Vagina (tissue), 2 donors: Measurements from ENCODE around the gene HOXB4.

Experiments used
- CTCF ChIP-seq, 3 experiments: fragments of 450-650 bp in 2 of 3; fragments of 200-600 bp in 1 of 3; sonication (generic) in 1 of 3; IDR thresholded peaks; one replicate each; pipeline ENCODE4 v1.5.1; 2017 to 2019; ENCODE audit warnings: antibody characterized with exemption in 3 of 3, mild to moderate bottlenecking in 2 of 3, moderate library complexity in 2 of 3
- POLR2A ChIP-seq, 2 donors: fragments of 450-650 bp; IDR thresholded peaks; one replicate each; pipeline ENCODE4 v1.6.1; 2017; ENCODE audit warnings: antibody characterized with exemption in 2 of 2, mild to moderate bottlenecking in 2 of 2, moderate library complexity in 2 of 2

GRCh38 chr17:48597528-48597777, 19.3 kb upstream of the HOXB4 start:
- TF ChIP-seq POLR2A (IDR thresholded peaks at IDR 0.05): no peak
- no peak for TF ChIP-seq CTCF (IDR thresholded peaks at IDR 0.05)
